ENCODE data around the gene FOXK2.

GRCh38 chr17:82570277-82570676, 50.7 kb downstream of the FOXK2 start:
- no peak for TF ChIP-seq CTCF (IDR thresholded peaks at IDR 0.05; ENCODE audit: poor library complexity)
- no peak for TF ChIP-seq EZH2 (IDR thresholded peaks at IDR 0.05; ENCODE audit: borderline replicate concordance)
- no peak for TF ChIP-seq EZH2phosphoT487 (IDR thresholded peaks at IDR 0.05; ENCODE audit: low read depth, severe bottlenecking, unreplicated experiment)
